GM21737 (cell line): Measurements from ENCODE around the gene LHFPL6.

Experiments used
- ATAC-seq: cut with Tn5 transposase; IDR thresholded peaks from one replicate; pipeline ENCODE4 v1.9.1; 2021; ENCODE audit warnings: mild to moderate bottlenecking, moderate library complexity; ENCODE audit not compliant: unreplicated experiment

LHFPL6 gene

GRCh38 chr13:39596176-39596575 is 6.8 kb downstream of the LHFPL6 start:
- no peak for ATAC-seq

GRCh38 chr13:39590466-39591036 is 12.4 kb downstream of the LHFPL6 start:
- no peak for ATAC-seq

GRCh38 chr13:39588384-39588783 is 14.6 kb downstream of the LHFPL6 start:
- no peak for ATAC-seq

- no peak for ATAC-seq
Measured at GRCh38 chr13:39587939-39588338, 15.1 kb downstream of the LHFPL6 start.

GRCh38 chr13:39586958-39587605 is 15.9 kb downstream of the LHFPL6 start:
- ATAC-seq: no peak

- ATAC-seq: no peak
Measured at GRCh38 chr13:39586151-39586550, 16.8 kb downstream of the LHFPL6 start.

GRCh38 chr13:39585219-39585618 is 17.8 kb downstream of the LHFPL6 start:
- no peak for ATAC-seq

- ATAC-seq: no peak
Measured at GRCh38 chr13:39580881-39581575, 22.0 kb downstream of the LHFPL6 start.

GRCh38 chr13:39578821-39579291 is 24.1 kb downstream of the LHFPL6 start:
- no peak for ATAC-seq

GRCh38 chr13:39577838-39578491 is 25.0 kb downstream of the LHFPL6 start:
- ATAC-seq: no peak

GRCh38 chr13:39577203-39577602 is 25.8 kb downstream of the LHFPL6 start:
- no peak for ATAC-seq

- no peak for ATAC-seq
Measured at GRCh38 chr13:39575641-39576238, 27.3 kb downstream of the LHFPL6 start.

- no peak for ATAC-seq
Measured at GRCh38 chr13:39571502-39572092, 31.4 kb downstream of the LHFPL6 start.

GRCh38 chr13:39567569-39567968 is 35.4 kb downstream of the LHFPL6 start:
- ATAC-seq: no peak

GRCh38 chr13:39566216-39566869 is 36.6 kb downstream of the LHFPL6 start:
- ATAC-seq: no peak

GRCh38 chr13:39565036-39565949 is 37.7 kb downstream of the LHFPL6 start:
- no peak for ATAC-seq

- ATAC-seq: no peak
Measured at GRCh38 chr13:39563470-39563735, 39.6 kb downstream of the LHFPL6 start.

GRCh38 chr13:39561971-39562370 is 41.0 kb downstream of the LHFPL6 start:
- no peak for ATAC-seq

GRCh38 chr13:39559847-39560246 is 43.1 kb downstream of the LHFPL6 start:
- no peak for ATAC-seq
